ENCODE results near the gene LKAAEAR1.
"Not testable (repeated sequence)": the region's sequence is repeated elsewhere in the genome, so short reads cannot be mapped to it uniquely, and the experiment has no call there.

LKAAEAR1 gene

DNA sequence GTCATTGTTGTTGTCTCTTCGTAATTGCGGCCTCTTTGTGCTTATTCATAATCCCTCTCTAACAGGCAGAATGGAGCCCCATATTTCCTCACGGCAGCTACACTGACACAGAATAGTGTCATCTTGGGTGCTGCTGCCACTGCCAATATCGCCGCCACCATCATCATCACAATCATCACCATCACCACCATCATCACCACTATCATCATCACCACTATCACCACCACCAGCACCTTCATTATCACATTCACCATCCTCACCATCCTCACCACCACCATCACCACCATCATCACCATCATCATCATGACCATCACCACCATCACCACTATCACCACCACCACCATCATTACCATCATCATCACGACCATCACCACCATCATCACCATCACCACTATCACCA is 12.3 kb upstream of the LKAAEAR1 start:
- no peak for DNase-seq

DNA sequence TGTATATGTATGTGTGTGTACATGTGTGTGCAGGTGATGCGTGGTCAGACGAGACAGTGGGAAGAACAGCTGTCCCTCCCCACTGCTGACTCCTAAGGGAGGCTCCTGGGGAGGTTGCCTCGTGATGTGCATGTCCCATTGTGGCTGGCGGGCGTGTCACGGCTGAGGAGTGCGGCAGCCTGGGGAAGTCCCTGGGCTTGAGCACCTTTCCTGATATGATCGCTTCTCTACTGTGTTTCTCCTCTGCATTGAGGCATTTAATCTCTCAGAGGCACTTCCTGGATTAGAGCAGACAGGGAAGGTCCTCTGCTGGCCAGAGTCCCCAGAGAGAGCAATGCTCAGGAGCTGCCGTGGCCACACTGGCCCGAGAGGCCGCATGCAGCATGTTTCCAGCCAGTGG is 11.7 kb upstream of the LKAAEAR1 start:
- DNase-seq, result no peak

- no peak for DNase-seq
Measured at GRCh38 chr20:64095455-64095854, 11.3 kb upstream of the LKAAEAR1 start.

GRCh38 chr20:64093013-64093503 is 8.9 kb upstream of the LKAAEAR1 start:
- no peak for DNase-seq

- DNase-seq, result no peak
Measured at GRCh38 chr20:64092258-64093012, 8.2 kb upstream of the LKAAEAR1 start.

DNA sequence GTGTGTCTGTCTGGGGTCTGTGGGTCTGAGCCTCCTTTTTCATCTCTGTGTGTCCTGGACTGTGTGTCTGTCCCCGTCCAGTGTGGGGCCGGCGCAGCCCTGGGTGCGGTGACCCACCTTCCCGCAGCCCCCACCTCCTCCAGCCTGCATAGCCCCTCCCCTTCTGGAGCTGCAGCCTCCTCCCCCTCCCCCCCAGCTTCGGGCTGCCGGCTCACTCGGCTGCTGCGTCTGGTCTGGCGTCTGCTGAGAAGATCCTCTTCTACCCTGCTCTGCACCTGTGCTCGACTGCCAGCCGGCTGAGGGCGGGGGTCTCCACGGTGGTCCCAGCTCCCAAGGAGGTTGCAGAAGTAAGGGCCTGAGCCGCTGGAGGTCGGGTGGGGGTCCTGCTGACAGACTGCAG is 7.6 kb upstream of the LKAAEAR1 start:
- no peak for DNase-seq

- DNase-seq, result no peak
Measured at GRCh38 chr20:64091340-64091739, 7.1 kb upstream of the LKAAEAR1 start.

- peak; percentile 17 for DNase-seq
Measured at GRCh38 chr20:64090165-64090564, 6.0 kb upstream of the LKAAEAR1 start.

DNA sequence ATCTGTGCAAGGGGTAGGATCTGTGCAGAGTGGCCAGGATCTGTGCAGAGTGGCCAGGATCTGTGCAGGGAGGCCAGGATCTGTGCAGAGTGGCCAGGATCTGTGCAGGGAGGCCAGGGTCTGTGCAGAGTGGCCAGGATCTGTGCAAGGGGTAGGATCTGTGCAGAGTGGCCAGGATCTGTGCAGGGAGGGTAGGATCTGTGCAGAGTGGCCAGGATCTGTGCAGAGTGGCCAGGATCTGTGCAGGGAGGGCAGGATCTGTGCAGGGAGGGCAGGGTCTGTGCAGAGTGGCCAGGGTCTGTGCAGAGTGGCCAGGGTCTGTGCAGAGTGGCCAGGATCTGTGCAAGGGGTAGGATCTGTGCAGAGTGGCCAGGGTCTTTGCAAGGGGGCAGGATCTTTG is 4.4 kb upstream of the LKAAEAR1 start:
- DNase-seq, result not testable (repeated sequence)

DNA sequence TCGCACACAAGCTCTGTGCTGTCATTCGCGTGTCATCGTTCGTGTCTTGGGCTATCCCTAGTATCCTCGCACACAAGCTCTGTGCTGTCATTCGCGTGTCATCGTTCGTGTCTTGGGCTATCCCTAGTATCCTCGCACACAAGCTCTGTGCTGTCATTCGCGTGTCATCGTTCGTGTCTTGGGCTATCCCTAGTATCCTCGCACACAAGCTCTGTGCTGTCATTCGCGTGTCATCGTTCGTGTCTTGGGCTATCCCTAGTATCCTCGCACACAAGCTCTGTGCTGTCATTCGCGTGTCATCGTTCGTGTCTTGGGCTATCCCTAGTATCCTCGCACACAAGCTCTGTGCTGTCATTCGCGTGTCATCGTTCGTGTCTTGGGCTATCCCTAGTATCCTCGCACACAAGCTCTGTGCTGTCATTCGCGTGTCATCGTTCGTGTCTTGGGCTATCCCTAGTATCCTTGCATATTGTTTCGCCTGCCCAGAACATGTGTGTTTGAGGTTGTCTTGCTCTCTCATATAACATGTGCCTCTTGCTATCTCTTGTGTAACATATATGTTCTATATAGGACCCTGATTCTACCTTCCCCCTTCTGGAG is 3.1 kb upstream of the LKAAEAR1 start:
- DNase-seq, result not testable (repeated sequence)

DNA sequence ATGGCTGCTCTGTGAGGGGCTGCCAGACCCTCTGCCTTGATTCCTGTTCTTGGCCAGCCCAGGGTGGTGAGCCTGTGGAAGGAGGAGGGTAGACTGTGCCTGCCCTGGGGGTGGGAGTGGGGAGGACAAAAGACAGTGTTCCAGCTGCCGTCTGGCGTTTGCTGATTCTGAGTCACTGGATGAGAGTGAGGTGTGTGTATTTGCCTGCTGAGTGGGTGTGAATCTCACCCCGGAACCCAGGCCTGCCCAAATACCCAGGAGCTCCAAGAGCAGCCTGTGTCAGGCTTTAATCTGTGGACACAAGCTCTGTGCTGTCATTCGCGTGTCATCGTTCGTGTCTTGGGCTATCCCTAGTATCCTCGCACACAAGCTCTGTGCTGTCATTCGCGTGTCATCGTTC is 2.6 kb upstream of the LKAAEAR1 start:
- DNase-seq, result no peak

DNA sequence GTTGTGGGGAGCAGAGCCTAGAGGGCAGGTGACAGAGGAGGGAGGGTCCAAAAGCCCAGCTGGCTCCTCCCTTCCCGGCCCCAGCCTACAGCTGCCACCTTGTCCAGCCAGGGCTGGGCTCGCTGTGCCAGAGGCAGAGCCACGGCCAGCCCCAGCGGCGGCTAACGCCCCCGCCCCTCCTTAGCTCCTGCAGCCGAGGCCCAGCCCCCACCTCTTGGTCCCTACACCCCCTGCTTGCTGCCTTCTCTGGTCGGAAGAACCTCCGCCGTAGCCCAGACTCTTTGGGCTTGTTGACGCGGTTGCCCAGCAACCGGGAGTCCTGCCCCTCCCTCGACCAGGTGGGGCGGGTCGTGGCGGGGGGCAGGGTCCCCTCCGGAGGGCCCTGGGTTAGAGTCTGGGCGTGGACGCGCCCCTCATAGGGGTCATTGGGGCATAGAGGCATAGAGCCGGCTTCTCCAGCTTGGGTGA is 521 bp upstream of the LKAAEAR1 start:
- DNase-seq, result no peak

DNA sequence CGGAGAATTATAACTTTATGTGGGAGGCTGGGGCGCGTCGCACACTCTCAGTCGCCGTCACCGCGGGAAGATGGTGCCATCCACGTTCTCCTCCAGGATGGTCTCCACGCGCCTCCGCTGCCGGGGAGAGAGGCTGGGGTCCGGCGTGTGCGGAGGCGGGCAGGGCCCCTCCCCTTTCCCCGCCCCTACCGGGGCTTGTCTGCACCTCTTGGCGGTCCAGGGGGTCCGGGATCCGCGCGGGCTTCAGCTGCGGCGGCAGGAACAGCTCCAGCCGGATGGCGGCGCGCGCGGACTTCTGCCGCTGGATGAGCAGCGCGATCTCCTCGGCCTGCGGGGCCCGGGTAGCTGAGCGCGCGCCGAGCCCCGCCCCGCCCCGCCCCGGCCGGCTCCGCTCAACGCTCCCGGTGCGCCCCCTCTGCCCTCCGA is 807 bp downstream of the LKAAEAR1 start:
- DNase-seq, result peak; percentile 55

GRCh38 chr20:64082820-64083377 is 1.3 kb downstream of the LKAAEAR1 start:
- no peak for DNase-seq

GRCh38 chr20:64082126-64082731 is 2.0 kb downstream of the LKAAEAR1 start:
- DNase-seq, result no peak

DNA sequence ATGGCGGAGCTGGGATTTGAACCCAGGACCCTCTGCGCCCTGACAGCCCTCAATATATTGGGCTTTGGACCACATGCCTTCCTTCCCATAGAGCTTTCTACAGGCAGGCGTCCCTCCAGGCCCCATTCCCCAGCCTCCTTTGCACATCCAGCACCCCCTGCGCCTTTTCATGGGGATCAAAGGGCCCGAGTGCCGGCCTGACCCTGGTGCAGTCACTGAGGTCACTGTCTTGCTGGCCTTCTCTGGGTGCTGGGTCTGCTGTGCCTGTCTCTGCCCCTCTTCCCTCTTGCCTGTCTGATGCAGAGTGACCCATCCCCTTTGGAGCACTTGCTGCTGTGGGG is 2.6 kb downstream of the LKAAEAR1 start:
- no peak for DNase-seq

GRCh38 chr20:64080813-64081623 is 3.2 kb downstream of the LKAAEAR1 start:
- no peak for DNase-seq

- DNase-seq, result no peak
Measured at GRCh38 chr20:64080013-64080812, 4.0 kb downstream of the LKAAEAR1 start, which contains the start of gene OPRL1. OPRL1 (plus strand) TSS chr20:64080082; CDS start chr20:64092721, 12,639 bp downstream.

DNA sequence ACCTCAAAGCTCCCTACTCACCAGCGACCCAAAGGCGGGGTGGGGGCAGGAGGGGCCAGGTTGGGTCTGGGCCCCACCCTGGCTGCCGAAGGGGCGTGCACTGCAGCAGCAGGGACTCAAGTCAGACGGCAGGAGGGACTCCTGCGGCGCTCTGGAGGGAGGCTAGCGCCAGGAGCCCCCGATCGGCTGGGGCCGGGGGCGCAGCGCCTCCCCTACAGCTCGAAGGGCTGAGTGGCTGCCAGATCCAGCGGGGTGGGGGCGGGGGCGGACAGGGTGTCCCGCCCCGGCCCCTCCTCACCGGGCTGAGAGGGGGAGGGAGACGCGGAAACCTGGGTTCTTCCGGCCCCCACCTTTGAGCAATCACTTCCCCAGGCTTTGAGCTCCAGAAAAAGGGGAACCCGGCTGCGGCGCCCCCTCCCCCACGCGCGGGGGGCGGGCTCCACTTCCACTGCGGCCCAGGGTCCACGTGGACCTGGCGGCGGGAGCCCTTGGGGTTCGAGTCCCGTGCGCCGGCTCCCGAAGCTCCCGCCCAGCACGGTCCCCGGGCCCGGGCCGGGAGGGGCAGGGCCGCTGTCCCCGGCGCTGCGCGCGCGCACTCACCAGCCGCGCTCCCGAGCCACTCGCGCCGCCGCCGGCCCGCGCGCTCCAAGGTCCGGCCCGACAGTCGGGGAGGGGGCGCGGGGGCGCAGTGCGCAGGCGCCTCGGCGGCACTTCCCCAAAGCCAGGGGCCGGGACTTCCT is 4.8 kb downstream of the LKAAEAR1 start, which contains the start of gene RGS19:
Gene RGS19 (minus strand): TSS at position 246 of the 740 bp plus-strand sequence. CDS start 2,632 bp downstream, outside the sequence.
- peak; percentile 35 for DNase-seq

DNA sequence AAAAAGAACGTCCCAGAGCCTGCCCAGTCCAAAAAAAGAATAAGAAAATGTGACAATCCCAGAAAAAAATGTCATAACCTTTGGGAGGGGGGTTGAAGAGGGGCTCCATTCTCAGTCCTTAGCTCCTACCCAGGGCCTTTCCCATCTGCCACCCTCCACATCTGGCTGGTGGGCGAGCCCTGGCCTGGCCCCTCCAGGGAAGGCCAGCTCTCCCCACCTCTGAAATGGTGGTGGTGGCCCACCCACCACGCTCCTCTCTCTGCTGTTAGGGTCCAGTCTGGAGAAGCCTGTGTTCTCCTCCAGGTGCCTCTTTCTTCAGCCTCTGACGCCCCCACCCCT is 5.3 kb downstream of the LKAAEAR1 start:
- no peak for DNase-seq
